K562 (cell line): ENCODE data around the gene OR2T10.
"Not testable (repeated sequence)": the region's sequence is repeated elsewhere in the genome, so short reads cannot be mapped to it uniquely, and the experiment has no call there.

Experiments
- COPS2 ChIP-seq: fragments of 450-650 bp; conservative IDR thresholded peaks from 2 replicates; pipeline ENCODE4 v1.6.1; 2016; ENCODE audit warnings: mild to moderate bottlenecking, moderate library complexity
- NFIX ChIP-seq: fragments of 250-450 bp; sonication (Bioruptor Pico); IDR thresholded peaks from 2 replicates; pipeline ENCODE4 v1.4.0; 2020; ENCODE audit warnings: low read depth, mild to moderate bottlenecking, moderate library complexity
- TF ChIP-seq, protein P1 (sequence below), 3 experiments: IDR thresholded peaks in 2 of 3; conservative IDR thresholded peaks in 1 of 3; 2 replicates each; pipeline ENCODE4 v1.5.1; 2011 to 2012; ENCODE audit warnings: low read length in 3 of 3, mild to moderate bottlenecking in 3 of 3, control low read depth in 2 of 3, improper control_type of control experiment in 1 of 3, inconsistent platforms in 1 of 3, low read depth in 1 of 3, mixed read lengths in 1 of 3, moderate library complexity in 1 of 3; ENCODE audit not compliant: insufficient read depth in 2 of 3

DNA sequence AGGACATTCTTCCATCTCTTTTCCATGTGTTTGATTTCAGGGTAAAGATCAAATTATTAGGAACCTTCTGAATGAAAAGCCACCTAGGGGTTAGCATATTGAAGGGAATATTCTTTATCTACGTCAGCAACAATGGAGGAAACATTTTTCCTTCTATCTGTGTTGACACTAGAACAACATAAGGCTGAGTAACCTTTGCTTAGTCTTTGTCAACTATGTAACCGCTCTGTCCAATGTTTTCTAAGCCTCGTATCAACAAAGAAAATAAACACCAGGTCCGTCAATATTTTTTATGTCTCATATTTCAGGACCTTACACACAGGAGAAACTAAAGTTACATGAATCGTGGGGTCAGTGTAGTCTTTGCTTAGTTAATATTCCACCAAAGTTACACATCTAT is 39.1 kb upstream of the OR2T10 start:
- TF ChIP-seq, protein P1, sequence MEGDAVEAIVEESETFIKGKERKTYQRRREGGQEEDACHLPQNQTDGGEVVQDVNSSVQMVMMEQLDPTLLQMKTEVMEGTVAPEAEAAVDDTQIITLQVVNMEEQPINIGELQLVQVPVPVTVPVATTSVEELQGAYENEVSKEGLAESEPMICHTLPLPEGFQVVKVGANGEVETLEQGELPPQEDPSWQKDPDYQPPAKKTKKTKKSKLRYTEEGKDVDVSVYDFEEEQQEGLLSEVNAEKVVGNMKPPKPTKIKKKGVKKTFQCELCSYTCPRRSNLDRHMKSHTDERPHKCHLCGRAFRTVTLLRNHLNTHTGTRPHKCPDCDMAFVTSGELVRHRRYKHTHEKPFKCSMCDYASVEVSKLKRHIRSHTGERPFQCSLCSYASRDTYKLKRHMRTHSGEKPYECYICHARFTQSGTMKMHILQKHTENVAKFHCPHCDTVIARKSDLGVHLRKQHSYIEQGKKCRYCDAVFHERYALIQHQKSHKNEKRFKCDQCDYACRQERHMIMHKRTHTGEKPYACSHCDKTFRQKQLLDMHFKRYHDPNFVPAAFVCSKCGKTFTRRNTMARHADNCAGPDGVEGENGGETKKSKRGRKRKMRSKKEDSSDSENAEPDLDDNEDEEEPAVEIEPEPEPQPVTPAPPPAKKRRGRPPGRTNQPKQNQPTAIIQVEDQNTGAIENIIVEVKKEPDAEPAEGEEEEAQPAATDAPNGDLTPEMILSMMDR (IDR thresholded peaks at IDR 0.05 in 2 of 3, conservative IDR thresholded peaks at IDR 0.05 in 1 of 3; ENCODE audit: insufficient read depth in 2 of 3, low read depth in 1 of 3, low read length in 3 of 3) = not testable (repeated sequence)
- TF ChIP-seq NFIX (CRISPR knock-in tag); COPS2: not testable (repeated sequence)
